GM12874 (cell line): ENCODE measurements around the gene RAET1G.

Experiments used
- TF ChIP-seq, protein P1 (sequence below): IDR thresholded peaks from 2 replicates; pipeline ENCODE4 v1.5.1; 2011; ENCODE audit warnings: low read depth, mild to moderate bottlenecking, control low read depth, low read length, moderate library complexity; ENCODE audit not compliant: insufficient read depth

The RAET1G gene

GRCh38 chr6:149897015-149897697, 25.8 kb downstream of the RAET1G start:
- TF ChIP-seq, protein P1, sequence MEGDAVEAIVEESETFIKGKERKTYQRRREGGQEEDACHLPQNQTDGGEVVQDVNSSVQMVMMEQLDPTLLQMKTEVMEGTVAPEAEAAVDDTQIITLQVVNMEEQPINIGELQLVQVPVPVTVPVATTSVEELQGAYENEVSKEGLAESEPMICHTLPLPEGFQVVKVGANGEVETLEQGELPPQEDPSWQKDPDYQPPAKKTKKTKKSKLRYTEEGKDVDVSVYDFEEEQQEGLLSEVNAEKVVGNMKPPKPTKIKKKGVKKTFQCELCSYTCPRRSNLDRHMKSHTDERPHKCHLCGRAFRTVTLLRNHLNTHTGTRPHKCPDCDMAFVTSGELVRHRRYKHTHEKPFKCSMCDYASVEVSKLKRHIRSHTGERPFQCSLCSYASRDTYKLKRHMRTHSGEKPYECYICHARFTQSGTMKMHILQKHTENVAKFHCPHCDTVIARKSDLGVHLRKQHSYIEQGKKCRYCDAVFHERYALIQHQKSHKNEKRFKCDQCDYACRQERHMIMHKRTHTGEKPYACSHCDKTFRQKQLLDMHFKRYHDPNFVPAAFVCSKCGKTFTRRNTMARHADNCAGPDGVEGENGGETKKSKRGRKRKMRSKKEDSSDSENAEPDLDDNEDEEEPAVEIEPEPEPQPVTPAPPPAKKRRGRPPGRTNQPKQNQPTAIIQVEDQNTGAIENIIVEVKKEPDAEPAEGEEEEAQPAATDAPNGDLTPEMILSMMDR, result no peak

- TF ChIP-seq, protein P1, result no peak
Observed at GRCh38 chr6:149896491-149896890, 26.4 kb downstream of the RAET1G start.

DNA sequence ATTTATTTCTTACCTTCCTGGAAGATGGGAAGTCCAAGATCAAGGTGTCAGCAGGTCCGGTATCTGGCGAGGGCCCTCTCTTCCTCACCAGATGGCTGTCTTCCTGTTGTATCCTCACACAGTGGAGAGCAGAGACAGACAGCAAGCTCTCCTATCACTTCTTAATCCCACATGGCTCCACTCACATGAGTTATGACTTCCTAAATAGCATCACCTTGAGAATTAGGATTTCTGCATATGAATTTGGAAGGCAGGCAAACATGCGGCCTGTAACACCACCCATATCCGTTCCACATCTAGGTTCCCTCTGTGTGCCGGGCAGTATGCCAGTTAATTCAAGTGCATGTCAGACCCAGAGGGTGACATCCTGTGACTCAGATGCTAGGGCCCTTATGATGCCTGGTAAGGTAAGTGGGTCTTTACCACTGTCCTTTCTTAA, 27.1 kb downstream of the RAET1G start:
- TF ChIP-seq, protein P1, result no peak

DNA sequence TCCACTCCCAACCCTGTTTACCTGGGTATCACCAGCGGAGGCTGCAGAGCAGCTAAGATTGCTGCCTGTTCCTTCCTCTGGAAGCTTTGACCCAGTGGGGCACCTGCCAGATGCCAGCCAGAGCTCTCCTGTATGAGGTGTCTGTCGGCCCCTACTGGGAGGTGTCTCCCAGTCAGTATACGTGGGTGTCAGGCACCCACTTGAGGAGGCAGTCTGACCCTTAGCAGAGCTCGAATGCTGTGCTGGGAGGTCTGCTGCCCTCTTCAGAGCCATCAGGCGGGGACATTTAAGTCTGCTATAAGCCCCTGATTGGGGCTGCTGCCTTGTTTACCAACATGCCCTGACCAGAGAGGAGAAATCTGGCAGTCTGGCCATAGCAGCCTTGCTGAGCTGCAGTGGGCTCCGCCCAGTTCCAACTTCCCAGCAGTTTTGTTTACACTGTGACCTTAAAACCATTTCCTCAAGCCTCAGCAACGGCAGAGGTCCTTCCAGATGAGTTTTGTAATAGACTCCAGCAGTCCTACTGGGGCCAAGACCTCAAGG, 27.8 kb downstream of the RAET1G start:
- TF ChIP-seq, protein P1, result no peak

DNA sequence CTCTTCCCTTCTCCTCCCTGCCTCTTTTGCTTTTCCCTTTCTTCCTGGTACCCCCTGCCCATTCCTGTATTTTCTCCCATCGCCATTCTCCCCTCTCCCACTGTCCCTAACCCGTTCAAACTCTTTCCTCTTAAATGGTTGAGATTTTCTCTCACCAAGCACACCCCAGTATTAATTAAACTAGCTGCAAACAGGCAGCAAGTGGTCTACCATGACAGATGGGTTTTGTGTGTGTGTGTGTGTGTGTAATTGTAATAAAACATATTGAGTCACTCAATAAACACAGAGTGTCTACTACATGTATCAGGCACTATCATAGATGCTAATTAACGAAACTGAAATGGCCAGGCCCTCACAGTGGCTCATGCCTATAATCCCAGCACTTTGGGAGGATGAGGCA, 31.7 kb downstream of the RAET1G start:
- TF ChIP-seq, protein P1, result no peak

DNA sequence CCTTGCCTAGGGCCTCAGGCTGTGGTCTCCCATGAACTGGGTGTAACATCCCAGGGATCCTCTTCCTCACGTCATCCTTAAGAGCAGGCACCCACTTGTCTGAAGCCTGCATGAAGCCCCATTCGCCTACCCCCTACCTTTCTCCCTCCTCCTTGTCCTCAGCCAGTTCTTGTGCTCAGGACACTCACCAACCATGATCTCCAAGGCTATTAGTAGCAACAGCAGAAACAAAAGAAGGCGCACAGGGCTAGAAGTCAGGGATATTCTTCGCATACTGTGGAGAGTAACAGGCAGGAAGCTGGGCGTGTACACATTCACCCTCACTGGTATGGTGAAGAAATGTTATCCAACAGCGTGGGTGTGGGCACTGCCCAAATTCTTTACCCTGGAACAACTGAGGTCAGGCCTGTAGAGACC, 32.3 kb downstream of the RAET1G start:
- TF ChIP-seq, protein P1, result no peak

GRCh38 chr6:149889326-149889725, 33.6 kb downstream of the RAET1G start:
- TF ChIP-seq, protein P1, result no peak
